ENCODE measurements around the gene TLR2. TPM values are rescaled to one million over a fixed set of nuclear protein-coding genes. Genes with fewer than 3 reads are reported as not detected.

Gene TLR2
- total RNA-seq, 6 experiments from 2014 or later: 4.2 to 22.3 (median 12.1) TPM

DNA sequence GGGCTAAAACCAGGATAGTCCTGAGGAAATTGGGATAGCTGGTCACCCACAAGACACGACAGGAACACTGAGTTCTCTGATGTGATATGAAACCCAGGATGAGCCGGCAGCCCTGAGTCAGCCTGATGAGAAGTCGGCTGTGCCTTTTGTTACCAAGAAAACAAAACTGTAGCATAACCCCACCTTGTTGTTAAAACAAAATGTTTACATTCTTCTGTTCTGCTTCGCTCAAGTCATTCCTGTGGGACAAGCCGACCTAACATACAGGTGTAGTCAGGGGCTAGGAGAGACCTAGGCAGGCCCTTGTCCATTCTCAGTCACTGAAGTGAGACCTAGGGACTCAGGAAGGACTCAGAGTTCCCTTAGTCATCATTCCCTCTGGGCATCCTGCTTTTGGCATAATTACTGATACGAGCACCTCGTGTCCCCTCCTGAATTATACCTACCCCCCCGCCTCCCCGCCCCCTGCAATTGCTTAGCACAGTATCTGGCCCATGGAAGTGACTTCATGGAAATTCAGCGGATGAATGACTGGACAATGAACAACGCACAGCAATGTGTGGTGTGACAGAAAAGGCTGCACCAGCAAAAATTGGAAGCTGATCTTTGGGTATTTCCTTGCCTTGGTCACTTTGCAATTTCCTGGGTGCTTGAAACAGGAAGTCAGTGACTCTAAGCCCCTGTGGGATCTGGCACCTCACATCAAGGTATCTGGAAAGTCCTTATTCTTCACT, 31.9 kb upstream of the TLR2 start:
- H3K4me1 ChIP-seq: peaks cover 0 to 17% (median 4%) of the 10 kb centered on the region in 4 donors
- WGBS (ENCODE audit: insufficient coverage, low coverage, low lambda C conversion rate, missing lambda C conversion rate): 44% methylated on average over 5 of the region's 11 CpGs
- no peaks in the 10 kb centered on the region for H3K36me3 ChIP-seq
- TF ChIP-seq, protein P1, sequence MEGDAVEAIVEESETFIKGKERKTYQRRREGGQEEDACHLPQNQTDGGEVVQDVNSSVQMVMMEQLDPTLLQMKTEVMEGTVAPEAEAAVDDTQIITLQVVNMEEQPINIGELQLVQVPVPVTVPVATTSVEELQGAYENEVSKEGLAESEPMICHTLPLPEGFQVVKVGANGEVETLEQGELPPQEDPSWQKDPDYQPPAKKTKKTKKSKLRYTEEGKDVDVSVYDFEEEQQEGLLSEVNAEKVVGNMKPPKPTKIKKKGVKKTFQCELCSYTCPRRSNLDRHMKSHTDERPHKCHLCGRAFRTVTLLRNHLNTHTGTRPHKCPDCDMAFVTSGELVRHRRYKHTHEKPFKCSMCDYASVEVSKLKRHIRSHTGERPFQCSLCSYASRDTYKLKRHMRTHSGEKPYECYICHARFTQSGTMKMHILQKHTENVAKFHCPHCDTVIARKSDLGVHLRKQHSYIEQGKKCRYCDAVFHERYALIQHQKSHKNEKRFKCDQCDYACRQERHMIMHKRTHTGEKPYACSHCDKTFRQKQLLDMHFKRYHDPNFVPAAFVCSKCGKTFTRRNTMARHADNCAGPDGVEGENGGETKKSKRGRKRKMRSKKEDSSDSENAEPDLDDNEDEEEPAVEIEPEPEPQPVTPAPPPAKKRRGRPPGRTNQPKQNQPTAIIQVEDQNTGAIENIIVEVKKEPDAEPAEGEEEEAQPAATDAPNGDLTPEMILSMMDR (IDR thresholded peaks at IDR 0.05): no peak
- no peak for TF ChIP-seq POLR2A (IDR thresholded peaks at IDR 0.05)
- H3K27me3 ChIP-seq: no peaks in the 10 kb centered on the region
- ATAC-seq (peak in 3 of 4 donors; percentile 5 to 34 (median 33)), DNase-seq (no peak)
- H3K4me3 ChIP-seq: no peak overlapping the region
- no peaks in the 10 kb centered on the region for H3K9me3 ChIP-seq
- intact Hi-C loops (cut with DNase I): no loop called here
- peak overlapping the region; percentile 34 to 72 (median 41) for H3K27ac ChIP-seq

- H3K9me3 ChIP-seq: no peaks in the 10 kb centered on the region
- no peaks in the 10 kb centered on the region for H3K27me3 ChIP-seq
- 33% methylated on average over 2 of the region's 4 CpGs for WGBS (ENCODE audit: insufficient coverage, low coverage, low lambda C conversion rate, missing lambda C conversion rate)
- H3K36me3 ChIP-seq: no peaks in the 10 kb centered on the region
- no peak for ATAC-seq
- H3K4me3 ChIP-seq: no peak overlapping the region
- H3K4me1 ChIP-seq: peaks cover 0 to 20% (median 4%) of the 10 kb centered on the region in 4 donors
- no peak for TF ChIP-seq POLR2A (IDR thresholded peaks at IDR 0.05)
- TF ChIP-seq, protein P1 (IDR thresholded peaks at IDR 0.05): no peak
- intact Hi-C loops (cut with DNase I): no loop called here
- H3K27ac ChIP-seq: peak overlapping the region; percentile 41 to 56 (median 42)
- DNase-seq: no peak
Measured at GRCh38 chr4:153655002-153655541, 29.0 kb upstream of the TLR2 start.

DNA sequence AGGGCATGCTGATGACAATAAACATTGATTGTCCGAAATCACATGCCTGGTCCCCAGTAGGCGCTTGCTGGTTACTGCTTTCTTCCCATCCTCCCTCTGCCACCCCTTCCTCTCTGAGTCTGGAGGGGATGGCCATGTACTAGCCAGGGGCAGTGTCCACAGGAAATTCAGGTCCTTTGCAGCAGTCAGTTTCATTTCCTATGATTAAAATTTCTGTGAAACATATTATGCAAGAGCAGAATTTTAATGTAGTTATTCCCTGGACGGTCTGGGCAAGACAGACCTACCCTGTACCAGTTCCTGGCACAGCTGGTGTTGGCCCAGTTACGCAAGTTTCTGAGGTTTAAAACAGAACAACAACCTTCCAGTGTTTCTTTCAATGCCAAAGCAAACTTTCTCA, 28.2 kb upstream of the TLR2 start:
- peak; percentile 79 to 92 (median 82) for ATAC-seq
- no peaks in the 10 kb centered on the region for H3K27me3 ChIP-seq
- intact Hi-C loops (cut with DNase I): no loop called here
- peak overlapping the region; percentile 41 to 56 (median 42) for H3K27ac ChIP-seq
- 24% methylated on average over 4 of the region's 4 CpGs for WGBS (ENCODE audit: insufficient coverage, low coverage, low lambda C conversion rate, missing lambda C conversion rate)
- peaks cover 0 to 20% (median 4%) of the 10 kb centered on the region in 4 donors for H3K4me1 ChIP-seq
- no peaks in the 10 kb centered on the region for H3K36me3 ChIP-seq
- no peaks in the 10 kb centered on the region for H3K9me3 ChIP-seq
- TF ChIP-seq POLR2A (IDR thresholded peaks at IDR 0.05): peak; percentile 42
- TF ChIP-seq, protein P1 (IDR thresholded peaks at IDR 0.05): no peak
- DNase-seq: peak; percentile 62 to 77 (median 76)
- peak overlapping the region in 1 of 3 donors; percentile 19 for H3K4me3 ChIP-seq

DNA sequence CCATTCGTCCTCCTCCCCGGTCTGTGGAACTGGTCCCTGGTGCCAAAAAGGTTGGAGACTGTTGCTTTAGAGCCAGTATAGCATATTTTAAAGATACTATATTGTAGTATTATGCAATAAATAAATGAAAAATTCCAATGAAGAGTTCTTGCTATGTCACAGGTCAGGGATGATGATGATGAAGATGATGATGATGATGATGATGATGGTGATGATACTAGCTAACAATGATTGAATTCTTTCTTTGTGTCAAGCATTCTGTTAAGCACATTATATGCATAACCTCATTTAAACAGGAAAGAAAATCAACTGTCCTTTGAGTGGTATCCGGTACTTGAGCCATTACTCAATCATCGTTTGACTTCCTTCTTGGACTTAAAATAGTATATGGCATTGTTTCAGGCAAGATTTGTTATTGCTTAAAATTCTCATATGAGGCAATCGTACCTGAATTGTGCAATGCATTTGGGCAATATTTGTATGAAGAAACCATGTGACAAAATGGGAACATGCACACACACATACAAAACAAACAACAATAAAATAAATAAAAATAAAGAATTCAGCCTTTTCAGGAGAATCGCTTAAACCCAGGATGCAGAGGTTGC, 22.8 kb upstream of the TLR2 start:
- no peaks in the 10 kb centered on the region for H3K9me3 ChIP-seq
- no peaks in the 10 kb centered on the region for H3K36me3 ChIP-seq
- H3K27ac ChIP-seq: peak overlapping the region in 2 of 3 donors; percentile 12 to 27
- ATAC-seq (peak; percentile 51 to 83 (median 74)), DNase-seq (no peak)
- peaks cover 0 to 18% (median 3%) of the 10 kb centered on the region in 4 donors for H3K4me1 ChIP-seq
- no peak for TF ChIP-seq POLR2A (IDR thresholded peaks at IDR 0.05)
- TF ChIP-seq, protein P1 (IDR thresholded peaks at IDR 0.05): no peak
- no peak overlapping the region for H3K4me3 ChIP-seq
- intact Hi-C loops (cut with DNase I): no loop called here
- WGBS (ENCODE audit: insufficient coverage, low coverage, low lambda C conversion rate, missing lambda C conversion rate): 19% methylated on average over 6 of the region's 6 CpGs
- no peaks in the 10 kb centered on the region for H3K27me3 ChIP-seq
